GM19193 (cell line): ENCODE measurements around the gene ELAPOR2.

Experiments
- POLR2A ChIP-seq: IDR thresholded peaks from 4 replicates; pipeline ENCODE4 v1.6.1; 2011; ENCODE audit not compliant: insufficient read depth, insufficient read length; ENCODE audit errors: extremely low read depth

Gene ELAPOR2

DNA sequence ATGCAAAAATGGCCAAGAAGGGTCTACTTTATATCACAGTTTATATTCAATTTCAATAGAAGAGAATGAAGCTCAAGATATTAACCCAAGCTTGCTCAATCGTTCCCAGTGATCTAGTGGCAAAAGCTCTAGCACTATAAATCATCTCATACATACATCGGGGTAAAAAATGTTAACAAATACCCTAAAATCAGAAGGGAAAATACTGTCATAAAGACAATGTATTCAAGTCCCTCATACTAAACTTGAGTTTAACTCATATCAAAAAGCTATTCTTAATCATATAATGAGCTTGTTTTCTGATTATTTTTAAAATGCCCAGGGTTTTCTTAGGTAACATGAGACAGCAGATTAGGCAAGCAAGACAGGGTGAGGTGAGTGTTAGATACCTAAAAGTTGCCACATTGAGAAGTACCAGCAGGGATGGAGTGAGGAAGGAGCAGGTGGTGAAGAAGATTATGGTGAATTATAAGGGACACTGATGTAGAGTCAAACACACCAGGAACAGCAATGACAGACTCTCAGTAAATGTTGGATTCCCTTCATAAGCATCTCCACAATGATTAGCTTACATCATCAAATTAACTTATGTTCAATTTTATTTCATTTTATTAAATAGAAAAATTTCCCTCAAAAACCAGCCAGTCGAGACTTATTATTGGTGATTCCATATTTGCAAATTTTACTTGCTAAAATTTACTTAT is 46.2 kb downstream of the ELAPOR2 start:
- TF ChIP-seq POLR2A = no peak
